CD8-positive, alpha-beta memory T cell (primary cell): Measurements from ENCODE around the gene KHNYN. TPM values are rescaled to one million over a fixed set of nuclear protein-coding genes. Genes with fewer than 3 reads are reported as not detected.
A peak's percentile ranks its signal among the peaks of the same experiment; 100 is the strongest.
"Not testable (repeated sequence)": the region's sequence is repeated elsewhere in the genome, so short reads cannot be mapped to it uniquely, and the experiment has no call there.

Experiments used
- CTCF ChIA-PET: fragments of 350-600 bp; sonication (Branson Sonifier 250); formaldehyde crosslinking; loops from one replicate; lab custom pipeline; 2021; ENCODE audit warnings: antibody characterized with exemption; lab: Charles Lee
- POLR2A ChIA-PET: fragments of 350-600 bp; sonication (Branson Sonifier 250); formaldehyde crosslinking; loops from one replicate; lab custom pipeline; 2021; ENCODE audit warnings: antibody characterized with exemption; lab: Charles Lee
- DNase-seq, 5 donors: peaks; one replicate each; pipeline versions ENCODE4 v3.0.0 to v3.0.0-alpha.2; 2020 to 2022; ENCODE audit warnings: mixed read lengths in 1 of 5
- H3K27ac ChIP-seq: one replicate; pipeline ENCODE4 v1.7.0; 2013; ENCODE audit warnings: low read depth, mild to moderate bottlenecking, low read length, moderate library complexity
- H3K27me3 ChIP-seq: 2 replicates; pipeline ENCODE4 v1.7.0; 2013; ENCODE audit warnings: low read length, mild to moderate bottlenecking; ENCODE audit not compliant: insufficient read depth, poor library complexity, severe bottlenecking
- H3K36me3 ChIP-seq: 2 replicates; pipeline ENCODE4 v1.7.0; 2013; ENCODE audit warnings: mild to moderate bottlenecking, low read length, moderate library complexity; ENCODE audit not compliant: insufficient read depth
- H3K4me1 ChIP-seq: 2 replicates; pipeline ENCODE4 v1.7.0; 2013; ENCODE audit warnings: mild to moderate bottlenecking, low read length, moderate library complexity; ENCODE audit not compliant: insufficient read depth
- H3K4me3 ChIP-seq: 2 replicates; pipeline ENCODE4 v1.7.0; 2013; ENCODE audit warnings: mild to moderate bottlenecking, low read length
- H3K9me3 ChIP-seq: 2 replicates; pipeline ENCODE4 v1.7.0; 2013; ENCODE audit warnings: mild to moderate bottlenecking, low read length
- H3K27ac Mint-ChIP-seq, 8 donors: one replicate each; pipeline ENCODE4 v1.8.0; 2020 to 2021; ENCODE audit warnings: mixed read lengths in 8 of 8, mild to moderate bottlenecking in 6 of 8, inconsistent platforms in 3 of 8, moderate library complexity in 3 of 8
- H3K27me3 Mint-ChIP-seq, 2 donors: one replicate each; pipeline ENCODE4 v1.8.0; 2020 to 2021; ENCODE audit warnings: mixed read lengths in 2 of 2, mild to moderate bottlenecking in 1 of 2, moderate library complexity in 1 of 2
- H3K36me3 Mint-ChIP-seq, 3 donors: one replicate each; pipeline ENCODE4 v1.8.0; 2020 to 2021; ENCODE audit warnings: mixed read lengths in 3 of 3, inconsistent platforms in 1 of 3, mild to moderate bottlenecking in 1 of 3
- H3K4me1 Mint-ChIP-seq, 3 donors: one replicate each; pipeline ENCODE4 v1.8.0; 2020 to 2021; ENCODE audit warnings: mixed read lengths in 3 of 3, inconsistent platforms in 1 of 3, mild to moderate bottlenecking in 1 of 3
- H3K4me3 Mint-ChIP-seq, 7 donors: one replicate each; pipeline ENCODE4 v1.8.0; 2020 to 2021; ENCODE audit warnings: mixed read lengths in 7 of 7, mild to moderate bottlenecking in 6 of 7, moderate library complexity in 4 of 7, inconsistent platforms in 2 of 7
- H3K9me3 Mint-ChIP-seq, 5 donors: one replicate each; pipeline ENCODE4 v1.8.0; 2020 to 2022; ENCODE audit warnings: mixed read lengths in 5 of 5, mild to moderate bottlenecking in 3 of 5, moderate library complexity in 2 of 5, inconsistent platforms in 1 of 5
- polyA plus RNA-seq: library from polyadenylated mRNA; unstranded; fragments of 300-500 nt; fragmentation: Illumina TruSeq; gene quantifications from one replicate; pipeline ENCODE4 v1.2.3, GENCODE V29; 2021
- total RNA-seq, 2 experiments: library from RNA; stranded (reverse); gene quantifications; one replicate each; pipeline ENCODE4 v1.2.3, GENCODE V29; 2021

Gene KHNYN
- total RNA-seq = 10 to 100 TPM; 68.8 to 72.3 TPM
- polyA plus RNA-seq = 21.1 TPM

- peaks cover 0 to 40% (median 7%) of the 10 kb centered on the region in 3 donors for H3K36me3 Mint-ChIP-seq
- POLR2A ChIA-PET = interaction anchor here (0.6 to 4.4 kb wide), 23 partner anchors 10 to 796 kb away, joined by 3 to 78 read pairs (median 5); partner anchors contain the start of genes CHMP4A, CIDEB, DCAF11 and DHRS1
- H3K27ac ChIP-seq = peak within 1 kb of the TSS; percentile 96
These were observed at the start of gene KHNYN, which contains the start of gene CBLN3 for GRCh38 chr14:24429395-24430142. Gene KHNYN (plus strand): TSS chr14:24429954. CDS start chr14:24430731, 777 bp downstream. Gene CBLN3 (minus strand): TSS chr14:24429668. CDS start chr14:24429054, 614 bp downstream.

GRCh38 chr14:24381363-24382063 is 48.2 kb upstream of the KHNYN start:
- Histone ChIP-seq H3K27ac (no peak overlapping the region), H3K9me3 (no peaks in the 10 kb centered on the region), H3K4me3 (no peak overlapping the region), H3K4me1 (no peaks in the 10 kb centered on the region), H3K36me3 (no peaks in the 10 kb centered on the region), H3K27me3 (peaks cover under 1% of the 10 kb centered on the region)
- ChIA-PET POLR2A (no interaction called here), CTCF (interaction anchor here (1.3 kb wide), 1 partner anchor 14 kb away, joined by 3 read pairs; no protein-coding TSS in a partner anchor)
- H3K4me1 Mint-ChIP-seq = no peaks in the 10 kb centered on the region
- DNase-seq = no peak
- no peak overlapping the region for H3K4me3 Mint-ChIP-seq
- H3K27ac Mint-ChIP-seq = no peak overlapping the region
- H3K27me3 Mint-ChIP-seq = peaks cover 6 to 11% of the 10 kb centered on the region in 2 donors
- H3K36me3 Mint-ChIP-seq = no peaks in the 10 kb centered on the region
- no peaks in the 10 kb centered on the region for H3K9me3 Mint-ChIP-seq

More at GRCh38 chr14:24429395-24430142, at the start of gene KHNYN, which contains the start of gene CBLN3:
- Mint-ChIP-seq H3K27ac (peak within 1 kb of the TSS; percentile 77 to 100 (median 99)), H3K27me3 (no peaks in the 10 kb centered on the region), H3K9me3 (no peaks in the 10 kb centered on the region), H3K4me1 (peaks cover 27 to 56% (median 44%) of the 10 kb centered on the region in 3 donors), H3K4me3 (peak within 1 kb of the TSS; percentile 89 to 95 (median 91))
- Histone ChIP-seq H3K27me3 (no peaks in the 10 kb centered on the region), H3K9me3 (no peaks in the 10 kb centered on the region), H3K4me3 (peak within 1 kb of the TSS; percentile 82), H3K36me3 (peaks cover 15% of the 10 kb centered on the region), H3K4me1 (peaks cover 60% of the 10 kb centered on the region)
- CTCF ChIA-PET = interaction anchor here (0.6 to 22.1 kb wide), 10 partner anchors 11 to 213 kb away, joined by 3 to 486 read pairs (median 18); partner anchors contain the start of genes ADCY4, CIDEB, LTB4R2 and MDP1
- peak; percentile 82 to 93 (median 86) for DNase-seq

- H3K9me3 Mint-ChIP-seq = no peaks in the 10 kb centered on the region
- H3K27ac ChIP-seq = no peak overlapping the region
- CTCF ChIA-PET = interaction anchor here (1.3 kb wide), 1 partner anchor 13 kb away, joined by 3 read pairs; no protein-coding TSS in a partner anchor
These were observed 47.7 kb upstream of the KHNYN start for GRCh38 chr14:24382064-24382371.

GRCh38 chr14:24384169-24384568 is 45.6 kb upstream of the KHNYN start:
- H3K9me3 ChIP-seq = no peaks in the 10 kb centered on the region
- H3K27me3 ChIP-seq = peaks cover 3% of the 10 kb centered on the region
- DNase-seq = no peak
- no peak overlapping the region for H3K27ac ChIP-seq
- no peak overlapping the region for H3K4me3 Mint-ChIP-seq
- H3K27ac Mint-ChIP-seq = no peak overlapping the region
- no peaks in the 10 kb centered on the region for H3K36me3 ChIP-seq
- ChIA-PET CTCF (no interaction called here), POLR2A (no interaction called here)
- H3K36me3 Mint-ChIP-seq = no peaks in the 10 kb centered on the region
- peaks cover 10 to 20% of the 10 kb centered on the region in 2 donors for H3K27me3 Mint-ChIP-seq
- no peaks in the 10 kb centered on the region for H3K4me1 ChIP-seq
- no peaks in the 10 kb centered on the region for H3K4me1 Mint-ChIP-seq
- H3K4me3 ChIP-seq = no peak overlapping the region
- no peaks in the 10 kb centered on the region for H3K9me3 Mint-ChIP-seq

More at GRCh38 chr14:24382064-24382371, 47.7 kb upstream of the KHNYN start:
- no peak overlapping the region for H3K4me3 Mint-ChIP-seq
- Histone ChIP-seq H3K36me3 (no peaks in the 10 kb centered on the region), H3K4me1 (no peaks in the 10 kb centered on the region), H3K4me3 (no peak overlapping the region), H3K27me3 (peaks cover 3% of the 10 kb centered on the region), H3K9me3 (no peaks in the 10 kb centered on the region)
- POLR2A ChIA-PET = no interaction called here
- no peaks in the 10 kb centered on the region for H3K4me1 Mint-ChIP-seq
- DNase-seq = no peak
- H3K36me3 Mint-ChIP-seq = no peaks in the 10 kb centered on the region
- H3K27me3 Mint-ChIP-seq = peaks cover 9 to 15% of the 10 kb centered on the region in 2 donors
- H3K27ac Mint-ChIP-seq = no peak overlapping the region

- no peaks in the 10 kb centered on the region for H3K9me3 ChIP-seq
- no peaks in the 10 kb centered on the region for H3K9me3 Mint-ChIP-seq
- no peak overlapping the region for H3K27ac ChIP-seq
- no peak overlapping the region for H3K27ac Mint-ChIP-seq
- no peak for DNase-seq
- H3K36me3 ChIP-seq = no peaks in the 10 kb centered on the region
- no peaks in the 10 kb centered on the region for H3K36me3 Mint-ChIP-seq
- peaks cover 3% of the 10 kb centered on the region for H3K27me3 ChIP-seq
- H3K4me3 ChIP-seq = no peak overlapping the region
- H3K27me3 Mint-ChIP-seq = peaks cover 7 to 27% of the 10 kb centered on the region in 2 donors
- ChIA-PET CTCF (no interaction called here), POLR2A (no interaction called here)
- H3K4me3 Mint-ChIP-seq = no peak overlapping the region
- no peaks in the 10 kb centered on the region for H3K4me1 Mint-ChIP-seq
- no peaks in the 10 kb centered on the region for H3K4me1 ChIP-seq
These were observed 44.2 kb upstream of the KHNYN start for GRCh38 chr14:24385524-24385923.

GRCh38 chr14:24387009-24387345 is 42.8 kb upstream of the KHNYN start:
- H3K4me1 ChIP-seq = no peaks in the 10 kb centered on the region
- no peaks in the 10 kb centered on the region for H3K36me3 ChIP-seq
- ChIA-PET CTCF (no interaction called here), POLR2A (no interaction called here)
- no peaks in the 10 kb centered on the region for H3K4me1 Mint-ChIP-seq
- no peak overlapping the region for H3K27ac Mint-ChIP-seq
- peaks cover 3% of the 10 kb centered on the region for H3K27me3 ChIP-seq
- no peak for DNase-seq
- no peaks in the 10 kb centered on the region for H3K36me3 Mint-ChIP-seq
- H3K9me3 ChIP-seq = no peaks in the 10 kb centered on the region
- no peak overlapping the region for H3K4me3 Mint-ChIP-seq
- H3K27me3 Mint-ChIP-seq = peaks cover 15 to 38% of the 10 kb centered on the region in 2 donors
- H3K4me3 ChIP-seq = no peak overlapping the region
- no peaks in the 10 kb centered on the region for H3K9me3 Mint-ChIP-seq
- H3K27ac ChIP-seq = no peak overlapping the region

GRCh38 chr14:24387579-24387978 is 42.2 kb upstream of the KHNYN start:
- H3K9me3 Mint-ChIP-seq, H3K27ac ChIP-seq, H3K9me3 ChIP-seq, CTCF ChIA-PET, H3K27me3 ChIP-seq, H3K27ac Mint-ChIP-seq, H3K36me3 Mint-ChIP-seq, H3K4me1 Mint-ChIP-seq, H3K4me3 Mint-ChIP-seq, H3K4me1 ChIP-seq, DNase-seq, POLR2A ChIA-PET, H3K36me3 ChIP-seq, H3K4me3 ChIP-seq: not testable (repeated sequence)
- H3K27me3 Mint-ChIP-seq = peaks cover 15 to 41% of the 10 kb centered on the region in 2 donors
